ENCODE data around the gene PUS1.

The PUS1 gene

DNA sequence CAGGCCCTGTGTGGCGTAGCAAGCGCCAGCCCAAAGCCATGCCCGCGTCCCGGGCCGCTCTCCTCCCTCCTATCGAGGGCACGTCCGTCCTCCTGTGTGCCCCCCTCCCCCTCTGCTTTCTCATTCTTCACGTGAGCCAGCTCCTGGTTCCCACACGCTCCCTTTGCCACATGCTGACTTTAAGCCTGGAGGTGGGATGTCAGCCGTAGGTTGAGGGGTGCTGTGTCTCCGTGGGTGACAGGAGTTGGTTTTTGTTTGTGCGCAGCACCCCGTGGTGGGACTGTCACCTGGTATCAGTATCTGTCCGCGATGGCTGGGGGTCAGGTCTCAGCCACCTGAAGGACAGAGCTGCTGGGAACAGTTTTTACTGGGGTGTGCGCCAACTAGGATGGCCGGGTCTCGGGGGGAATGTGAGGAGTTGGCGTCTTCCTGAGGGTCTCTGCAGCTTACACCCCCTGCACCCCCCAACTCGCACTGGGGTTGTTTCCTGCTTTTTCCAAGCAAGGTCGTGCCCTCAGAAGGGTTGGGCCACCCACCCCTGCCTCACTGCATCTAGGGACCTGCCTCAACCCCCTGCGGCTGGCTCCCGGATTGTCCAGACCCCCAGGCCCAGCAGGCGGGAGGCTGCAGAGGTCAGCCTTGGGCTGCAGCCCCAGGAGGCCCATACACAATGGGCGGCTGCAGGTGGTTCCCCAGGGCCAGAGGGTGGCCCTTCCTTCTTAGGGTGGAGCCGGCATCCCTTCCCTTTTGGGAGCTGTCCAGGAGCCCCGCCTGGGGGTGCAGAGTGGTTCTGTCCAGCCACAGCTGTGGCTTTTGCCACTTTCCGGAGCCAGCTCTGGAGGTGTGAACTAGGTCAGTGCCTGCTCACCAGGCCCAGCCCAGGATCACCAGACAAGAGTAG lies 27.4 kb upstream of the PUS1 start:
- TF ChIP-seq EGR1 (IDR thresholded peaks at IDR 0.05) (no peak), TCF12 (IDR thresholded peaks at IDR 0.05; ENCODE audit: low read depth) (peak; percentile 86), FOXM1 (IDR thresholded peaks at IDR 0.05; ENCODE audit: borderline replicate concordance, low read depth) (no peak; the same call in 1 of the 2 replicates), REST (IDR thresholded peaks at IDR 0.05; ENCODE audit: low read depth) (peak; percentile 71), YY1 (IDR thresholded peaks at IDR 0.05; ENCODE audit: low read depth) (no peak), CEBPB (IDR thresholded peaks at IDR 0.05) (no peak), CREB1 (IDR thresholded peaks at IDR 0.05; ENCODE audit: low read depth) (no peak), EP300 (IDR thresholded peaks at IDR 0.05; ENCODE audit: borderline replicate concordance) (peak; percentile 64; the same call in 1 of the 2 replicates), RAD21 (IDR thresholded peaks at IDR 0.05; ENCODE audit: low read depth) (0 out of 2 replicates have a peak, but pooled peaks have one; percentile 2), TAF1 (IDR thresholded peaks at IDR 0.05; ENCODE audit: low read depth) (no peak), NFIC (IDR thresholded peaks at IDR 0.05) (peak; percentile 84), USF1 (IDR thresholded peaks at IDR 0.05) (no peak), ZBTB7A (IDR thresholded peaks at IDR 0.05; ENCODE audit: low read depth) (peak; percentile 78; the same call in 1 of the 2 replicates), TEAD4 (IDR thresholded peaks at IDR 0.05) (peak; percentile 56)
- TF ChIP-seq, protein P1, sequence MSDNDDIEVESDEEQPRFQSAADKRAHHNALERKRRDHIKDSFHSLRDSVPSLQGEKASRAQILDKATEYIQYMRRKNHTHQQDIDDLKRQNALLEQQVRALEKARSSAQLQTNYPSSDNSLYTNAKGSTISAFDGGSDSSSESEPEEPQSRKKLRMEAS (IDR thresholded peaks at IDR 0.05) = peak; percentile 61

DNA sequence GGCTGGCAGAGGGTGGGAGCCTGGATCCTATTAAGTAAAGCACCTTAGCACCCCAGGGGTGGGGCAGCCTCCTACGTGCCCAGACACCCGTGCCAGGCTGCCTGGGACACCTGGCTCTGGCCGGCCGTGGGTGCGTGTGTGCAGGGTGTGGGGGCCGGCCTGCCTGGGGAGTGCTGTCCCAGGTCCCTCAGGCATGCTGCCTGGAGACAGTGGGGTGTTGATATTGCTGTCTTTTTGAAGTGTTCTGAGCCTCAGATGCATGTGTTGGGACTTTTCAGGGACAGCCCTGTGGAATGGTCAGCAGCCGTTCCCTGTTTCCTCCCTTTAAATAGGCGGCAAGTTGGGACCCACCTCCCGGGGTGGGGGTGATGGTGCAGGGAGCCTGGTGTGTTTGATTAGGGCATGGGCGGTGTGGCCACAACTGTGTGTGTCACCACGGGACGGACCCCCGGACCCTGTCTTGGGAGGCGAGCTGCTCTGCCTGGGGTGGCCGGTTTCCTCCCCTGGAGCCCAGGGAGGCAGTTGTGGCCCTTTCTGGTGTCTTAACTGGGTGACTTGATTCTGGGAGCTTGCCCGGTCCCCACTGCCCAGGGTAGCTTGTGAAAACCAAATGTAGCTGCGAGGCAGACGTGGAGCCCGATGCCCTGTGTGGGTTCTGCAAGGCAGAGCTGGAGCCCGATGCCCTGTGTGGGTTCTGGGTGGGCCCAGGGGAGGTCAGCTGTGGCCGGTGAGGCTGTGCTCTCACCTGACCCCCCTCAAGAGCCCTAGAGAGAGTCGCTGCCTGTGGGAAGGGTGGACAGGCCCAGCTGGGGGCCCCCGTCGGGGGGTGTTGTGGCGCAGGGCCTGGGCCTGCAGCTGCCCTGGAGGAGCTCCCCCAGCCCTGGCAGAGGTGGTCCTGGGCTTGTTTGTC lies 26.5 kb upstream of the PUS1 start:
- peak; percentile 74 for TF ChIP-seq TCF12 (IDR thresholded peaks at IDR 0.05; ENCODE audit: low read depth)
- no peak; the same call in 1 of the 2 replicates for TF ChIP-seq NFIC (IDR thresholded peaks at IDR 0.05)
- TF ChIP-seq FOXM1 (IDR thresholded peaks at IDR 0.05; ENCODE audit: borderline replicate concordance, low read depth) = no peak
- TF ChIP-seq, protein P1 (IDR thresholded peaks at IDR 0.05) = no peak
- no peak for TF ChIP-seq YY1 (IDR thresholded peaks at IDR 0.05; ENCODE audit: low read depth)
- no peak; the same call in 1 of the 2 replicates for TF ChIP-seq EP300 (IDR thresholded peaks at IDR 0.05; ENCODE audit: borderline replicate concordance)
- no peak for TF ChIP-seq USF1 (IDR thresholded peaks at IDR 0.05)
- TF ChIP-seq REST (IDR thresholded peaks at IDR 0.05; ENCODE audit: low read depth) = no peak
- peak; percentile 43; the same call in 1 of the 2 replicates for TF ChIP-seq EGR1 (IDR thresholded peaks at IDR 0.05)
- no peak for TF ChIP-seq CEBPB (IDR thresholded peaks at IDR 0.05)

DNA sequence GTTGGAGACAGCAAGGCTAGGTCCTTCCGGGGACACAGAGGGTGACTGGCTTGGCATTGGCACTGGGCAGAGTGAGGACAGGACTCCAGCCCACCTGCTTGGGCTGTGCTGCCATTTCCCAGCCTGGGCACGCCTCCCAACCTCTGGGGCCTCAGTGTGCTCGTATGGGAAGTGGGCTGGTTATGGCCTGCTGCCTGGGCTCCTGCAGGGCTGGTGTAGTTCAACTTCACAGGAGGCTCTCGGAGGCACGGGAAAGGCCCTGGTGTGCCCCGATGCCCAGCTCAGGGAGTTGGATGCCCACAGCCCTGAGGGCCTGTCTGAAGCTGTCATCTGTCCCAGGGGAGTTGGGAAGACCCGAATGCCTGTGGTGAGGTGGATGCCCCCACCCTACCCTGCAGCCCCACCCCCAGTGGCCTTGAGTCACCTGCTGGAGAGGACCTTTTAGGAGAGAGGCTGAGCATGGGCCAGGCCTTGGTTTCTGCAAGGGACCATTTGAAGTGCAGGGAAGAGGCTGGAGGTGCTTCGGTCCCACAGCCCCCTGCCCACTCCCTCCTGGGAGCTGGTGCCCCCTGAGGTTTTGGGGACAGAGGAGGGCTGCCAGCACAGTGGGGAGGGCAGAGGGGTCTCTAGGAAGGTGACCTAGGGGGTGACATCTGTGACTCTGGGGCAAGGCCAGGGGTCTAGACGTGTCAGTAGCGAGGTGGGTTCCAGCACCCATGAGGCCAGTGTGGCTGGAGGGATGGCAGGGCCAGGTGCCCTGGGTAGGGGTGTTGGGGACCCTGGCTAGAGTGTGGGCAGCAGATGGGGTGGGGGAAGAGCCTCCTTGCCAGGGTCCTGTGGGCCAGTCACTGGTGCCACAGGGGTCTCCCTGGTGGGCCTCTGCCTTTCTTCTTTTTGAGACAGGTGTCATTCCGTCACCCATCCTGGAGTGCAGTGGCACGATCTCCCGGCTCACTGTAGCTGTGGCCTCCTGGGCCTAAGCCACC lies 25.5 kb upstream of the PUS1 start:
- TF ChIP-seq RAD21 (IDR thresholded peaks at IDR 0.05; ENCODE audit: low read depth) (no peak), TAF1 (IDR thresholded peaks at IDR 0.05; ENCODE audit: low read depth) (no peak), CEBPB (IDR thresholded peaks at IDR 0.05) (no peak), USF1 (IDR thresholded peaks at IDR 0.05) (no peak), EGR1 (IDR thresholded peaks at IDR 0.05) (no peak), ZBTB7A (IDR thresholded peaks at IDR 0.05; ENCODE audit: low read depth) (no peak; the same call in 1 of the 2 replicates), REST (IDR thresholded peaks at IDR 0.05; ENCODE audit: low read depth) (no peak), FOXM1 (IDR thresholded peaks at IDR 0.05; ENCODE audit: borderline replicate concordance, low read depth) (no peak), TEAD4 (IDR thresholded peaks at IDR 0.05) (no peak), TCF12 (IDR thresholded peaks at IDR 0.05; ENCODE audit: low read depth) (no peak), YY1 (IDR thresholded peaks at IDR 0.05; ENCODE audit: low read depth) (no peak), NFIC (IDR thresholded peaks at IDR 0.05) (no peak)
